Activated CD4-positive, CD25-positive, alpha-beta regulatory T cell treated with anti-CD3 and anti-CD28 coated beads, Interleukin-2, amount 50 U/mL, for 16 hours (primary cell): ENCODE data around the gene ALLC.
"Not testable (repeated sequence)": the region's sequence is repeated elsewhere in the genome, so short reads cannot be mapped to it uniquely, and the experiment has no call there.

ENCODE experiments used
- DNase-seq: peaks from one replicate; pipeline ENCODE4 v3.0.0-alpha.2; 2020; ENCODE audit warnings: low read depth, low spot score

ALLC gene

DNA sequence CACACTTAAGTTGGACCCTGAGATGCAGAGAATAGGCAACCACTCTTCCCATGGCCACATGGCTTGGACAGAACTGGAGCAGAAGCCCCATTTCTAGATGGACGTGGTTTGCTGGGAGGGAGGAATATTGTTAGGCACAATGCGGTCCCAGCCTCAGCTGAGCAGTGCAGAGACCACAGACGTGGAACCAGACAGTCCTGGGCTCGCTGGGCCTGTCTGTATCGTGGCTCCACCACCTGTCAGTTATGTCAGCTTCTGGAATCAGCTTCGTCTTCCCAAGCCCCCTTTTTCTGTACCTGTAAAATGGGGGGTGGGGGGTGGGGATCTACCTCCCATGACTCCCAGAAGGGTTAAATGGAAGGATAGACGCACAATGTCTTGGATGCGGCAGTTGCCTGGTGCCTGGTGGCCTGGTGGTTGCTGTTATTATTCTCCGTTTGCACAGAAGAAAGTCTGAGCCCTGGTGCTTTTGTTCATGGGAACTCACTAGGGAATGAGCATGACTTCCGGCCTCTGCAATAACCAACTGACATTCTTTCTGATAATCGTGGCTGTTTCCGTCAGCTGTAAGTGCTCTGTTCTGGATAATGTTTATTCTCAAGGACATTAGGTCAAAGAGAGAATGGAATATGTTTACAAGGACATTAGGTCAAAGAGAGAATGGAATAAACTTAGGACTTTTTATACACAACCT lies 31.7 kb upstream of the ALLC start:
- DNase-seq: no peak

DNA sequence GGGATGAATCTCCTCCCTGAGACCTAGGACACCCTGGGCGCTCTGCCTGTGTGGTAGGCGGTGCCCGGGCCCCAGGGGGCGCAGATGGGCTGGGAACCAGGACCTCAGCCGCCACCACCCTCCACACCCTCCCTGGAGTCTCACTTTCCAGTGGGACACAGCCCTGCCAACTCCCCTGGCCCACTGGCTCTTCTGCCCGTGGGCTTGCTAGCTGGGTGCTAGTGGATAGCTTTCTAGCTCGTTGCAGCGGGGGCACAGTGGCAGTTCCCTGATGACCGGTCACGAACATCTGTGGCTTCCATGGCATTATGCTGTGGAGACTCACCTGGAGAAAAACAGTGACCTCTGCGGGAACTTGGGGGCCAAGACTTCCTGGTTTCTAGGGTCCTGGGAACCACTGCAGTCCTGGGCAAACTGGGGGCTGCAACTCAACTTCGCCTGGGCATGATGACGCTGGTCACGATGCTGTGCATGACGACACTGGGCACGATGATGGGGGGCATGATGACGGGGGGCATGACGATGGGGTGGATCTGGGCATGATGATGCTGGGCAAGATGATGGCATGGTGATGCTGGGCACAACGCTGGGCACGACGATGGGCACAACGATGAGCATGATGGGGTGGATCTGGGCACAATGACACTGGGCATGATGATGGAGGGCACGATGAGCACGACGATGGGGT lies 31.0 kb upstream of the ALLC start:
- DNase-seq: no peak

DNA sequence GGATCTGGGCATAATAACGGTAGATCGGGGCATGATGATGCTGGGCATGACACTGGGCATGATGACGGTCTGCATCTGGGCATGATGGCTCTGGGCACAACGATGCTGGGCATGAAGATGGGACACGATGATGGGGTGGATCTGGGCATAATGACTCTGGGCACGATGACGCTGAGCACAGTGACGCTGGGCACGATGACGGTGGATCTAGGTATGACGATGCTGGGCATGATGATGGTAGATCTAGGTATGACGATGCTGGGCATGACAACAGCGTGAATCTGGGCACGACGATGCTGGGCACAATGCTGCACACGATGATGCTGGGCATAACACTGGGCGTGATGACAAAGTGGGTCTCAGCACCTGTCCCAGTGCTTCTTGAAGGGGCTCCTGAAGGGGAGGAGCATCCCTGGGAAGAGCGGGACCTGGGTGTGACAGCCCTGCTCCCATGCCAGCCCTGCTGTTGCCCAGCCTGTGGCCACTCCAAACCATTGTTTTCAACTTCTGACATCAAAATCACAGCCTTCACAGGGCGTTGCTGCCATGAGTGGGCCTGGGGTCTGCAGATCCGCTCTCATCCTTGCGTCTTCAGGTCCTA lies 30.4 kb upstream of the ALLC start:
- no peak for DNase-seq

DNA sequence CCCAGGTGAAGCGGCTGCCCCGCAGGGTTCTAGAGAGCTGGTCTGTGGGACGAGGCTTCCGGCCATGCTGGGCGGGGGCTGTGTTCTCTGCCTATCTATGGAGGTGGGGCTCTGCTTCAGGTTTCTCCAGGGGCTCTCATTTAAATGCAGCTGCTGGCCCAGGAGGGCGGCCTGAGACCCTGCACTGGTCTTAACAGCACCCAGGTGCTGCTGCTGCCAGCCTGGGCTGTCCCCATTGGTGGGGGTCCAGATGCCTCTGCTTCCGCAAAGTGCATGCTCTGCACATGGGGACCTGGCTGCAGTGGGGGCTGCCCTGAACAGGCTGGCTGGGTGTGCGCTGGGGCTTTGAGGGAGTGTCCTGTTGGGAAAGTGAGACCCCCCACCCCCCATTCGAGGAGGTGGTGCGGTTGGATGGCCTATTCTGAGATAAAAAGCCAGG lies 29.7 kb upstream of the ALLC start:
- no peak for DNase-seq

DNA sequence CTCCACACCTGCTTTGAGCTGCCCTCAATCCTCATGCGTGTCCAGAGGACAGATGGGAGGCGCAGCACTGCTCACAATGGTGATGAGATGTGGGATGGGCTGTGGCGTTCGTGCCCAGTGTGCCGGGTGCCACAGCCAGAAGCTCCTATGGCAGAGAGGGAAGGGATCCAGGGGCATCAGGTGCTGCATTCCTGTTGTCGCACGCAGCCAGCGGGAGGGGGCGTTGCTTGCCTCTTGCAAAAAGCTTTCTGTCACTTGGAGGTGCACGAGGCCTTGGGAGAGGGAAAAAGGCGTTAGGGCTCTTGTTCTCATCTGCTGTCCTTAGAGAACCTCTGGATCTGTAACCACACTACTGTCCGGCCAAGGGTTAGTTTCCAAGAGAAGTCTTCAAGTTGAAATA lies 29.2 kb upstream of the ALLC start:
- no peak for DNase-seq

DNA sequence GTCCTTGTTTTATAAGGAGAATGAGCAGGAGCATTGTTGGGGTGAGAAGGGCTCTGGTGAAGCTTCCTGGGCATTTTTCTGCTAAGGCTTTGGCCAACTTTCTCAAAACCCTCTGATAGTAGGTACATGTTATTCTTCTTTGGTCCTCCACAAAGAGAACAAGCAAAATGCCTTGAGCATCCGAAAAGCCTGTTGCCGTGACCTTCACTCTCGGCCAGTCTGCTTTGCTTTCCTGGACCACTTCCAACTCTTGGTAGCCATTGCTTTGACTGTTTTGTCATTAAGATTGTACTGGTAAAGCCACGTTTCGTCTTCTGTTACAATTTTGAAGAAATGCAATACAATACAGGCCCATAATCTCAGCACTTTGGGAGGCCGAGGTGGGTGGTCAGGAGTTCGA lies 27.4 kb upstream of the ALLC start:
- DNase-seq: no peak

DNA sequence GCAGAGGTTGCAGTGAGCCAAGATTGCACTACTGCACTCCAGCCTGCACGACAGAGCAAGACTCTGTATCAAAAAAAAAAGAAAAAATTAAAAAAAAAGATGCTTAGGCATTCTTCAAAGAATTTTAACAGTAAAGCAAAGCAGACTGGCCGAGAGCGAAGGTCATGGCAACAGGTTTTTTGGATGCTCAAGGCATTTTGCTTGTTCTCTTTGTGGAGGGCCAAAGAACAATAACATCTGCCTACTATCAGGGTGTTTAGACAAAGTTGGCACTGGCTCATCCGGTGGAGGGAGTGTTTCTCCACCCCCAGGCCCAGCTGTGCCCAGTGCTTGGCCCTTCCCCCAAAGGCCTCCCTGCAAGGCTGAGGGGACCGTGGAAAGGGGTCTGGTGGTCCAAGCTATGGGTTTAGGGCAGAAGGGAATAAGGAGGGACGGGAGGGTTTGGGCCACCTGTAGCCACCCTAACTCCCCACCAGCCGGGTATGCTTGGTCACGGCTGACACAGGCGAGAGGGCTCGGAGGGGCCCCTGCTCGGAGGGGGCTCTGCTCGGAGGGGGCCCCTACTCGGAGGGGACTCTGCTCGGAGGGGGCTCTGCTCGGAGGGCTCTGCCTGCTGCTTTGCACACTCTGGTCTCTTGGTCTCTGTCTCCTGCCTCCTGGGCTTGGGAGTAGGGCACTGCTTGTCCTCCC lies 26.7 kb upstream of the ALLC start:
- no peak for DNase-seq

DNA sequence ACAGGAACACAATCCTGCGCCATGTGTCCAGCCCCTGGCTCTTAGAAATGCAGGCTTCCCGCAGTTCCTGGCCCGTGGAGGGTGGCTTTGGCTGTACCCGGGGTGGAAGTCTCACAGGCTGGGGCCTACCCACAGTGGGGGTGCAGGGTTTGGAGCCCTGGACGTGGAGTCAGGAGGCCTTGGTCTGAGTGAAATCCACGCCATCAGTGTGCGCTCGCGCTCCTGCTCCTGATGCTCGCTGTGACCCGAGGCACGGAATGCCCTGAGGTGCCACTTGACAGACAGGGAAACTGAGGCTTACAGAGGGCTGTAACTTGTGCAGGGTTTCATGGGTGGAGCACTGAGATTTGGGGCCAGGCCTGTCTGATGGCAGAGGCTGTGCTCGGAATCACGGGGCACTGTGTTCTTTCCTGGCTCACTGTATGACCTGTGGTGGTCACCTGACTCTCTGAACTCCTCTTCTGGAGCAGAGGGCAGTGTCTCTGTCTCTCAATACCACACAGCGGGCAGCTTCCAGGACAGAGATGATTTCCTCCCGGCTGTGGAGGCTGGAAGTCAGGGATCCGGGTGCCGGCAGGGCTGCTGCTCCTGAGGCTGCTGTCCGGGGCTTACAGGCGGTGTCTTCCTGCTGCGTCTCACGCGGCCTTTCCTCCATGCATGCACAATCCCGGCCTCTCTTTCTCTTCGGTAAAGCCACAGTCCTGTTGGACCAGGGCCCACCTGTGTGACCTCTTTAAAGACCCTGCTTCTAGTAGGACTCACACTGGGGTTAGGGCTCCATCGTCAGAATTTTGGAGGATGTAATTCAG lies 25.9 kb upstream of the ALLC start:
- DNase-seq: no peak

DNA sequence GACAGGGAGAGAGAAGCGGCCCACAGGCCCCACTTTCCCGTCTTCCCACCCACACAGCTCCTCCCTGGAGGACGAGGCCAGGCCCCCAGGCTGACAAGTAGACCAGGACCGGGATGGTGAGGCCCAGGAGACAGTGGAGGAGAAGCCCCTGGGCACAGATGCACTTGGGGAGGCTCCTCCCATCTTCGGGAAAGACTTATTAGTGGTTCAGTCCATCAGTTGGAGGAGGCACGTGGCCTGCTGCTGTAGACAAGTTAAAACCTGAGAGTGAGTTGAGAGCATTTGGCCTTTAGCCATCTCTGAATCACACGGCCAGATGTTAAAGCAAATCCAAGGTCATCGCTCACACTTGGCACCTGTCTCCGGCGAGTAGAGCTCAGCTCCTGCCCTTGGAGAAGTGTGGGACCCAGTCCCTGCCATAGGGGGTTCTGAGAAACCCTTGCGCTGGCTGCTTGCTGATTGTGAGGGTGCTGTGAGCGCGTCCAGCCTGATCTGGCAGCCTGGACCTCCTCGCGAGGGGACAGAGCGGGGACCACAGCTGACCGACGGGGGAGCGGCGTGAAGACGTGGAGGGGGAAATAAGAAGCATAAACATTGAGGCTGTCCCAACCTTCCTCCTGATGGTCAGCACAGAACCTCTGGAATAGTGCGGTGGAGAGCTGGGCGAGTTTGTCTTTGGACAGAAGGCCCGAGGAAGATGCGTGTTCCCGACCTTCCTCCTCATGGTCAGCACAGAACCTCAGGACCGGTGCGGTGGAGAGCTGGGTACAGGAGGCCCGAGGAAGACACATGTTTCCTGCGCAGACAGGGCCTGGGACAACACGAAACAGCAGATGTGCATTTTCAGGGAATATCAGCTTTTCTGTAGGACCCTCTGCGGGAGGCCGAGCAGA lies 24.7 kb upstream of the ALLC start:
- no peak for DNase-seq

DNA sequence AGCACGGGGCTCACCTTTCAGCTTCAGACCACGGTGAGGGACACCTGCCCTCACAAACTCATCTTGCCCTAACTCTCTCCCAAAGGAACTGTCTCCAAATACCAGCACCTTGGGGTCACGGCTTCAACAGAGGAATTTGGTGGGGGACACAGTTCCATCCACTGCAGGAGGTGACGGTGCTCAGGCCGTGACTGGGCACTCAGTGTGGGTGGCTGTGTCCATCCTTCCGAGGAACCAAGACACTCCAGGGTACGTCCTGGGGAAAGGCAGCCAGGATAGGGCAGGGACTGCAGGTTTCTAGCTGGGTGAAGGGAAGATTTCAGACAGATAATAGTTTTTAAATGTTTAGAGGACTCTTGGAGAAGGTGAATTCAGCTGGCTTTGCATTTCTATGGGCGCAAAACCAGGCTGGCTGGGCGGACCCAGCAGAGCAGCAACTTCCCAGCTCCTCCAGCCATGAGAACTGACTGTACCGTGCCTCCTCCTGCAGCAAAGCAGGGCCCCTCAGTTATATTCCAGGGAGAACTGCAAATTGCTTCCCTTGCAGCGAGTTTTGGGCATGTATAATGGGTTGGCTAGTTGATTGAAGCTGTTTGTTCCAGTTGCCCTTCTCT lies 23.9 kb upstream of the ALLC start:
- no peak for DNase-seq

DNA sequence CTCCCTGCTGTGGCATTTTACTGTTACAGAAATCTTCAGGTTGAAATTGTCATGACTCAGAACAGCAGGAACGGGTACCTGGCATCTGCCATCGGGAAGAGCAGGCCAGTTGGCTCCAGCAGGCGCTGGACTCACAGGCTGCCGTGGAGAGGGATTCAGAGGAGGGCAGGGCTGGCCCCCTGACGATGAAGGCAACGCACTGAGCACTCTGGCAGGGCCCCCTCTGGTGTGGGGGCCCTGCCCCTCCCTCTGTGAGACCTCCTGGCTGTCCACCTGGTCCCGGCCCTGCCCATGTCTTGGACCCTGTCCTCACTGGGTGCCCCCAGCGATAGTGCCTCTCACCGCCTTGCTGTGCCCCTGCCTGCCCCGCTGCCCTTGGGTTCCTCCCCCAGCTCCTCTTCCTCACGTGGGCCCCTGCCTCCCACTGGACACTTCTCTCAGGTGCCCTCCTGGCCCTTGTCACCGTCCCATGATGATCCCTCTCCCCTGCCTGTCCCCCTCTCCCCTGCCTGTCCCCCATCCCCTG lies 23.3 kb upstream of the ALLC start:
- DNase-seq: no peak

DNA sequence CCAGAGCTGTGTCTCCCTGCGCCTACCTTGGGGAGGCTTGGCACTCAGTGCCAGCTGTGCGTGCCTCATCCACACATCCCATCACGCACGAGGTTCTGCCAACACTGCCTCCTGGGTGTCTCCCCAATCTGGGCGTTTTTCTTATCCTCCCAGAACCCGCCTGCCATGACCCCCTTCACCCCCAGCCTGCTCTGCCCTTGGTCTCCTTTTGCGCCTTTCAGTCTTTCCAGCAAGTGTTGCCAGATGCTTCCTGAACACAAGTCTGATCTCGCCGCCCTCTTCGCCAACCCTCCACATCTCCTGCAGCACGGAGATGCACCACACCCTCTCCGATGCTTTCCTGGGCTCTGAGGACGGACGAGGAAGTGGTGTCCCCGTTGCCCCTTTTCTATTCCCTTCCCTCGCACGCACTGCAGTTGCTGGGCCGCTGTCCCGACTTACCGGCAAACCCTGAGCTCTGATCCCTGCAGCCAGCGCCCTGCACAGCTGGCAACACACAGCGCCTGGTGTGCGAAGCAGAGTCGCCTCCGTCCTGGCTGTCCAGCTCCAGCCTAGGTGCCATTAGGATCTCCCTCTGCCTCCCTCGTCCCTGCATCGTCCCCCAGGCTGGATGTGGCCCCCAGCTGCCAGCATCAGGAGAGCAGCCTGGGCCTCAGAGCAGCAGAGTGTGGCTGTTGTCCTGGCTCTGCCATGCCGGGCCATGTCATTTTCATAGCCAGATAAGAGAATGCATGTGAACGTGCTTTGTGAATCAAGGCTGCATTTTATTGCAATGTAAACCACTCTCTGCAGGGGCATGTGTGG lies 22.6 kb upstream of the ALLC start:
- DNase-seq: no peak

DNA sequence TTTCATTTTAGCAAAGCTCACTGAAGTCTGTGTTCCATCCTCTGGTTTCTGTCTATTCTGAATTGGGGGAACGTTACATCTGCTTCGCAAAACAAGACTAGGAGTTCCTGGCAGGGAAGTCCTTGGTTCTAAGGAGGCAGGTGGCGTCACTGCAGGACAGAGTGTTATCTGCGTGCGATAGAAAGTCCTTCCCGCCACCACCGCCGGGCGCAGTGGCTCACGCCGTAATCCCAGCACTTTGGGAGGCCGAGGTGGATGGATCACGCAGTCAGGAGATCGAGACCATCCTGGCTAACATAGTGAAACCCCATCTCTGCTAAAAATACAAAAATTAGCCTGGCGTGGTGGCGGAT lies 22.0 kb upstream of the ALLC start:
- DNase-seq: not testable (repeated sequence)

DNA sequence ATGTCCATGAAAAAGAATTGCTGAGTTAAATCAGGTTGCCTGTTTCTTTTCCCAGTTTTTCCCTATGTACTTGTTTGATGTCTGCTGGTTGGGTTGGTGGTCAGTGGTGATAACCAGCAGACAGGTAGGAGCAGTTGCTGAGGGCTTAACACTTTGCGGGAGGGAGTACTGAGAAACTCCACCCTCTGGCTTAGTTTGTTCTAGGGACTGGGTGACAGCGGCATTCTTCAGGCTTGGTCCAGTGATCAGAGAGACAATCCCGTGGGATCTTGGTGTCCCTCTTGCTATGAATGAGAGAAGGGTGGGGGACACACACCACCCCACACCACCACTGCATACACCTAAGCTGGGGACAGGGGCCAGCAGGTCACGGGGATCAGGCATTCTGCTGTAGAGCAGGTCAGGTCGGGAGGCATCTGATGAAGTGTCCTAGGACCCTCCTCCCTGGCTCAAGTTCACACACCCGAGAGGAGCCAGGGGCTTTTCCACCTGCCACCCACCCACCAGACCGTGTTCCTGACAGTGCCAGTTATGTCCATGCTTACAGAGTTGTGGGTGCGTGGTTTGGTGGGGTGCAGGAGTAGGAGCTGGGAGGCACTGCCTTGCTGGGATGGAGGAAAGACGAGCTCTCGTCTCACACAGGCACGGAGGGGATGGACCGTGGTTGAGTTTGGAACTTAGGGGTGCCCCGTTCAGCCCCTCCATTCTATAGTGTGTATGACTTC lies 21.3 kb upstream of the ALLC start:
- no peak for DNase-seq

DNA sequence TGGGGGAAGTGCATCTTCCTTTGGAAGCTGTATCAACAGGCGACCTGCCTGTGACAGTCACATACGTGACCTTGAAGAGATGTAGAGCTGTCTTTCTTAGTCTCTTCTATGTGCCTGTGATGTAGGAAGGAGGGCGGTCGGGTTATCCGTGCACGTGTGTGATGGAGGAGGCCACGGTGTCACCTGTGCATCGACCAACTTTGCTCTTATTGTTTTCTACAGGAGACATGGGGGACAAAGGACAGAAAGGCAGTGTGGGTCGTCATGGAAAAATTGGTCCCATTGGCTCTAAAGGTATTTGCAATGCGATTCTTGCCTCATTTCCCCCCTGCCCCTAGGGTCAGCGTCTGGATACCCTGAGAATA lies 20.7 kb upstream of the ALLC start:
- DNase-seq: no peak

DNA sequence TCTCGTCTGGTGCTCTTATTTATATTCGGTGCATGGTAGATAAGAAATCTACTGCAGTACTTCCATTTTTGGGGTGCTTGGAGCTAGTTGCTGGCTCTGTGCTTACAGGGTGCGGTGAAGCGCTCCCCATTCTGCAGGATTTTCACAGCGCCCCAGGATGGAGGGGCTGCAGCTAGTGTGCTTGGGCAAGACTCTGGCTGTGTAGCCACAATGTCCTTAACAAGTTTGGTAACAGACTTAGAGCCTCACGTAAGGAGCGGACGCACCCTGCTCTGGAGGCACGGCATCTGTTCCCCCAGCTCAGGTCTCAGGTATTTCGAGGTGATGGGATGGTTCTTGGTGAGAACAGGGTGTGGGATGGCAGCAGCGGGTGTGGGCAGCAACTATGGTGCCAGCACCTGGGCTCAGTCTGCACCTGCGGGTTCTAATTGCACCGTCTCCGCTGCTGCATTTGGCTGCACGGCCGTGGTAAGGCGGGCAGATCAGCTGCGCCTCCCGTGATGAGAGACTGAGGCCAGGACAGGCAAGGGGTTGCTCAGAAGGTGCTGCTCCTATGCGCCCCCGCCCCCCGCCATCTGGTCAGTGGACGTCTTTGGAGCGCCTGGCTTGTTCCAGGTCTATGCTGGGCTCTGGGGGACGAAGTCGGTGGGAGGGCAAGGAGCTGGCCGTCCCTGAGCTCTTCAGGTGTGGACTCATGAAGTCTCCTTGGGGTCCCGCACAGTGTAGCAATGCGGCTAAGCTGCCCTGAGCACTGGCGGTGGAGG lies 20.1 kb upstream of the ALLC start:
- DNase-seq: no peak

DNA sequence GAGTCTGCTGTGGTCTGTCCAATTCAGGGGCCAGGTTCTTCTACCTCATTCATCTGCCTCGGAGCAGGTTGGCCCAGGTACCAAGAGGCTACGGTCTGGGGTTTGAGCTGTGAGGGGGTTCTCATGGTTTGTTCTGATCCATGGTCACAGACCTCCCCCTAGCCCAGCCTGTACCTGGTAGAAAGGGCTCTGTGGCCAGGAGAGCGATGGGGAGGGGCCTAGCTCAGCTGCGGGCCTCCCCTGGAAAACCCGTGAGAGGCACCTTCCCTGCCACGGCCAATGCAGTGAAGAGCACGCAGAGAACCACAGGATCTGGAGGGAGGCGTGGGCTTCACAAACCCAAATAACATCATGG lies 19.6 kb upstream of the ALLC start:
- DNase-seq: no peak

DNA sequence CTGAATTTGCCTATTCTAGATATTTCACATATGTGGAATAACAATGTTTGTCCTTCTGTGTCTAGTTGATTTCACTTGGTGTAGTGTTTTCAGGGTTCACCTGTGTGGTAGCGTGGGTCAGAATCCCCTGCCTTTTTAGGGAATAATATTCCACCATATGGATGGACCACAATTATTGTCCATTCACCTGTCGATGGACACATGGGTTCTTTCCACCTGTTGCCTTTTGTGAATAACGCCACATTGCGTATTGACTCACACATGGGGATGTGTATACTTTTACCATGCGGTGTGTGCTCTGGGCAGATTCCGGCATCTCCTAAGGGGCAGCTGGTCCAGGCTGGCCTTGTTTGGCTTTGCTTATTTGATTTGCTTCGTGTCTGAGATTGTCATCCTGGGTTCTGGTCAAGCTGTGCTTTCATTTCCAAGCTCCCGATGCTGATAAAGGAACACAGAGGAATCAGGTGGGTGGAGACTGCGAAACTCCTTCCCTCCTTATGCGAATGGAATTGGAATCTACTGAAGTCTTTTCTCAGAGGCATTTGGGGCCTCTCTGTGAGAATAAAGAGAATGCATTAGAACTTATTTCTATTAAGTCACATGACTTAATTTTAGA lies 18.9 kb upstream of the ALLC start:
- no peak for DNase-seq
